ENCODE data around the gene HLA-DOB.

The HLA-DOB gene

GRCh38 chr6:32852844-32853540 lies 36.2 kb upstream of the HLA-DOB start:
- no peaks in the 10 kb centered on the region for H3K9me2 ChIP-seq (ENCODE audit: low read depth, low read length)
- peaks cover 42% of the 10 kb centered on the region for H3K36me3 ChIP-seq (ENCODE audit: insufficient read depth, low read length)
- H4K20me1 ChIP-seq (ENCODE audit: insufficient read depth, low read length), result no peaks in the 10 kb centered on the region
- H3K79me2 ChIP-seq (ENCODE audit: insufficient read depth, low read length), result no peaks in the 10 kb centered on the region
- H3K27ac ChIP-seq (ENCODE audit: low read depth, low read length, poor library complexity, severe bottlenecking), result peak overlapping the region; percentile 55
- no peaks in the 10 kb centered on the region for H3F3A ChIP-seq (ENCODE audit: insufficient read depth, low read length)
- H3K4me3 ChIP-seq (ENCODE audit: low read depth, low read length, poor library complexity, severe bottlenecking), result peak overlapping the region; percentile 77
- no peak overlapping the region for H2AFZ ChIP-seq (ENCODE audit: low read length)
- TF ChIP-seq EZH2 (IDR thresholded peaks at IDR 0.05; ENCODE audit: borderline replicate concordance, low read length) (no peak), CTCF (IDR thresholded peaks at IDR 0.05; ENCODE audit: low read length) (no peak)
- peak overlapping the region; percentile 84 for H3K9ac ChIP-seq (ENCODE audit: low read length)
- no peaks in the 10 kb centered on the region for H3K27me3 ChIP-seq (ENCODE audit: insufficient read depth, low read length)
- no peaks in the 10 kb centered on the region for H3K9me3 ChIP-seq (ENCODE audit: low read length)
- peaks cover 33% of the 10 kb centered on the region for H3K4me1 ChIP-seq (ENCODE audit: insufficient read depth, low read length, severe bottlenecking)
- peak overlapping the region; percentile 98 for H3K4me2 ChIP-seq (ENCODE audit: low read length)

- Histone ChIP-seq H3K27ac (ENCODE audit: low read depth, low read length, poor library complexity, severe bottlenecking) (peak overlapping the region; percentile 55), H3K9me2 (ENCODE audit: low read depth, low read length) (no peaks in the 10 kb centered on the region), H3F3A (ENCODE audit: insufficient read depth, low read length) (no peaks in the 10 kb centered on the region), H3K79me2 (ENCODE audit: insufficient read depth, low read length) (no peaks in the 10 kb centered on the region), H3K9me3 (ENCODE audit: low read length) (no peaks in the 10 kb centered on the region), H4K20me1 (ENCODE audit: insufficient read depth, low read length) (no peaks in the 10 kb centered on the region), H3K9ac (ENCODE audit: low read length) (peak overlapping the region; percentile 84), H3K4me3 (ENCODE audit: low read depth, low read length, poor library complexity, severe bottlenecking) (peak overlapping the region; percentile 77), H3K36me3 (ENCODE audit: insufficient read depth, low read length) (peaks cover 41% of the 10 kb centered on the region), H3K4me2 (ENCODE audit: low read length) (peak overlapping the region; percentile 98), H2AFZ (ENCODE audit: low read length) (no peak overlapping the region), H3K27me3 (ENCODE audit: insufficient read depth, low read length) (no peaks in the 10 kb centered on the region), H3K4me1 (ENCODE audit: insufficient read depth, low read length, severe bottlenecking) (peaks cover 33% of the 10 kb centered on the region)
- TF ChIP-seq EZH2 (IDR thresholded peaks at IDR 0.05; ENCODE audit: borderline replicate concordance, low read length) (no peak), CTCF (IDR thresholded peaks at IDR 0.05; ENCODE audit: low read length) (no peak)
These were observed 35.4 kb upstream of the HLA-DOB start for GRCh38 chr6:32852018-32852843.

- H3K9ac ChIP-seq (ENCODE audit: low read length), result no peak overlapping the region
- peak overlapping the region; percentile 98; the same call in 1 of the 2 replicates for H3K4me2 ChIP-seq (ENCODE audit: low read length)
- H3K9me2 ChIP-seq (ENCODE audit: low read depth, low read length), result no peaks in the 10 kb centered on the region
- peaks cover 53% of the 10 kb centered on the region for H3K36me3 ChIP-seq (ENCODE audit: insufficient read depth, low read length)
- no peak for TF ChIP-seq CTCF (IDR thresholded peaks at IDR 0.05; ENCODE audit: low read length)
- TF ChIP-seq EZH2 (IDR thresholded peaks at IDR 0.05; ENCODE audit: borderline replicate concordance, low read length), result no peak
- no peak overlapping the region for H2AFZ ChIP-seq (ENCODE audit: low read length)
- no peaks in the 10 kb centered on the region for H3F3A ChIP-seq (ENCODE audit: insufficient read depth, low read length)
- H3K79me2 ChIP-seq (ENCODE audit: insufficient read depth, low read length), result no peaks in the 10 kb centered on the region
- H4K20me1 ChIP-seq (ENCODE audit: insufficient read depth, low read length), result no peaks in the 10 kb centered on the region
- H3K4me1 ChIP-seq (ENCODE audit: insufficient read depth, low read length, severe bottlenecking), result peaks cover 35% of the 10 kb centered on the region
- H3K9me3 ChIP-seq (ENCODE audit: low read length), result no peaks in the 10 kb centered on the region
- H3K4me3 ChIP-seq (ENCODE audit: low read depth, low read length, poor library complexity, severe bottlenecking), result no peak overlapping the region
- no peak overlapping the region for H3K27ac ChIP-seq (ENCODE audit: low read depth, low read length, poor library complexity, severe bottlenecking)
- no peaks in the 10 kb centered on the region for H3K27me3 ChIP-seq (ENCODE audit: insufficient read depth, low read length)
These were observed 34.2 kb upstream of the HLA-DOB start for GRCh38 chr6:32851025-32851424.
